ENCODE measurements around the gene TCF3.

DNA sequence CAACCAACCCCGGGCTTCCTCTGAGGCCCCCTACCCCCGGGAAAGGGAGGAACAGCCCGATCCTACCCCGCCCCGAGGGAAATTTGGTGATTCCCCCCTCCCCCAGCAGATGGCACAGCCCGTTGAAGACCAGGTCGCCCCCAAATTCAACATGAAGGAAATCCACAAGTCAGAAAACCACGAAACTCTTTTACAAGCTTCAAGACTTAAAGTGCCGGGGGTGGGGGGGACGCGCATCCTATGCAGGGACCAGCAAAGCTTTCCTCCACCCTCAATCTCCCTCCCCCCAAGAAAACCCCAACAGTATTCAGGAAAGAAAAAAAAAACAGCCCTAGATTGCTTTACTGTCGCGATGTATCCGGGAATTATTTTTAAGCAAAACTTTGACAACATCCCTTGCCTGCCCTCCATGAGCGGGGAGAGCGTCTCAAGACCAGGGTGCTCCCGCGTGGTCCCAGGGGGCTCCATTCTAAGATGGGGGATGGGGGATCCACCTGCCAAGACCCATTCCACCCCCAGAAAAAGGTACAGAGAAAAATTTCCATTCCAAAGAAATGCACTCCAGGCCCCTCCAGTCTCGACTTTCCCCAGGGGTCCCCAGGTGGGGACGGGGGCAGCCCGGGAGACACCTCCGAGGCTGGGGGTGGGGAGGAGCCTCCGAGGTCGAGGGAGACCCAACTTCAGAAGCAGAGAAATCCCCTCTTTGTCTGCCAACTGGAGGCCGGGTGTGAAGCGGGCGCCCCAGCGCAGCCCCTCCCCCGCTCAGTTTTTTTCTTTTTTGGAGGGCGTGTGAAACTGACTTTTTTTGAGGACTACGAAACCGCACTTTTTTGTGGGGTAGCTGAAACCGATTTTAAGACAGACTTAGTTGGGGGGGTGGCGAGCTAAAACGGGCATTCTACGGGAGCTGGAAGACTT, 1.5 kb downstream of the TCF3 start:
- TF ChIP-seq, protein P1, sequence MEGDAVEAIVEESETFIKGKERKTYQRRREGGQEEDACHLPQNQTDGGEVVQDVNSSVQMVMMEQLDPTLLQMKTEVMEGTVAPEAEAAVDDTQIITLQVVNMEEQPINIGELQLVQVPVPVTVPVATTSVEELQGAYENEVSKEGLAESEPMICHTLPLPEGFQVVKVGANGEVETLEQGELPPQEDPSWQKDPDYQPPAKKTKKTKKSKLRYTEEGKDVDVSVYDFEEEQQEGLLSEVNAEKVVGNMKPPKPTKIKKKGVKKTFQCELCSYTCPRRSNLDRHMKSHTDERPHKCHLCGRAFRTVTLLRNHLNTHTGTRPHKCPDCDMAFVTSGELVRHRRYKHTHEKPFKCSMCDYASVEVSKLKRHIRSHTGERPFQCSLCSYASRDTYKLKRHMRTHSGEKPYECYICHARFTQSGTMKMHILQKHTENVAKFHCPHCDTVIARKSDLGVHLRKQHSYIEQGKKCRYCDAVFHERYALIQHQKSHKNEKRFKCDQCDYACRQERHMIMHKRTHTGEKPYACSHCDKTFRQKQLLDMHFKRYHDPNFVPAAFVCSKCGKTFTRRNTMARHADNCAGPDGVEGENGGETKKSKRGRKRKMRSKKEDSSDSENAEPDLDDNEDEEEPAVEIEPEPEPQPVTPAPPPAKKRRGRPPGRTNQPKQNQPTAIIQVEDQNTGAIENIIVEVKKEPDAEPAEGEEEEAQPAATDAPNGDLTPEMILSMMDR (IDR thresholded peaks at IDR 0.05; ENCODE audit: poor library complexity), result peak; percentile 14
- no peak for TF ChIP-seq EZH2 (IDR thresholded peaks at IDR 0.05; ENCODE audit: borderline replicate concordance)

All from hepatocyte (in vitro differentiated cells).